Measurements from ENCODE around the gene ZSWIM7. TPM values are rescaled to one million over a fixed set of nuclear protein-coding genes. Genes with fewer than 3 reads are reported as not detected.

Gene ZSWIM7
- total RNA-seq, 2 experiments from 2014 or later = 27.2 to 33.2 TPM

DNA sequence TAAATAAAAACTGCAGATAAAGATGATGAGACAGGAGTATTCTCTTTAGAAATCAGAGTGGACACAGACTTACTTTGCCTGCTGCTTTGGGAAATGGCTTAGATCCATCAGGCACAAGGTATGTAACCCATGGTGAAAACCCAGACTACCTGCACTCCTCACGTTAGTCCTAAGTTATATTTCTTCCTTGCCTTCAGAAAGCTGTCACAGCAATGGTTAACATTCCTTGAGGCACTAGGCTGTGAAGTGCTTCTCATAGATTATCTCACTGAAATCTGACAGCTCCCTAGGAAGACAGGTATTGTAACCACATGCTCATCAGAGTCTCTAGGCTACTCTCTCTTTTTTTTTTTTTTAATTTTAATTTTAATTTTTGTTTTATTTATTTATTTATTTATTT, 20.9 kb downstream of the ZSWIM7 start:
- H3K4me2 ChIP-seq (ENCODE audit: low read length) = no peak overlapping the region
- intact Hi-C loops (cut with micrococcal nuclease; ENCODE audit: unreplicated experiment) = no loop called here
- H4K20me1 ChIP-seq (ENCODE audit: insufficient read depth, low read length) = no peaks in the 10 kb centered on the region
- H3K36me3 ChIP-seq (ENCODE audit: insufficient read depth, low read length) = peaks cover 45% of the 10 kb centered on the region
- no peak overlapping the region for H3K27ac ChIP-seq (ENCODE audit: low read depth, low read length, poor library complexity, severe bottlenecking)
- BruUV-seq (replicated peaks) = no TSS peak
- no peak overlapping the region for H2AFZ ChIP-seq (ENCODE audit: low read length)
- DNase-seq (ENCODE audit: low spot score) = no peak
- peaks cover 5% of the 10 kb centered on the region for H3K4me1 ChIP-seq (ENCODE audit: insufficient read depth, low read length, poor library complexity, severe bottlenecking)
- H3K9me3 ChIP-seq (ENCODE audit: low read length) = no peaks in the 10 kb centered on the region
- no peaks in the 10 kb centered on the region for H3K79me2 ChIP-seq (ENCODE audit: insufficient read depth, low read depth, low read length)
- POLR2A ChIA-PET = no interaction called here
- TF ChIP-seq EZH2phosphoT487 (IDR thresholded peaks at IDR 0.05; ENCODE audit: borderline replicate concordance, low read depth, low read length) = no peak
- TF ChIP-seq, protein P1, sequence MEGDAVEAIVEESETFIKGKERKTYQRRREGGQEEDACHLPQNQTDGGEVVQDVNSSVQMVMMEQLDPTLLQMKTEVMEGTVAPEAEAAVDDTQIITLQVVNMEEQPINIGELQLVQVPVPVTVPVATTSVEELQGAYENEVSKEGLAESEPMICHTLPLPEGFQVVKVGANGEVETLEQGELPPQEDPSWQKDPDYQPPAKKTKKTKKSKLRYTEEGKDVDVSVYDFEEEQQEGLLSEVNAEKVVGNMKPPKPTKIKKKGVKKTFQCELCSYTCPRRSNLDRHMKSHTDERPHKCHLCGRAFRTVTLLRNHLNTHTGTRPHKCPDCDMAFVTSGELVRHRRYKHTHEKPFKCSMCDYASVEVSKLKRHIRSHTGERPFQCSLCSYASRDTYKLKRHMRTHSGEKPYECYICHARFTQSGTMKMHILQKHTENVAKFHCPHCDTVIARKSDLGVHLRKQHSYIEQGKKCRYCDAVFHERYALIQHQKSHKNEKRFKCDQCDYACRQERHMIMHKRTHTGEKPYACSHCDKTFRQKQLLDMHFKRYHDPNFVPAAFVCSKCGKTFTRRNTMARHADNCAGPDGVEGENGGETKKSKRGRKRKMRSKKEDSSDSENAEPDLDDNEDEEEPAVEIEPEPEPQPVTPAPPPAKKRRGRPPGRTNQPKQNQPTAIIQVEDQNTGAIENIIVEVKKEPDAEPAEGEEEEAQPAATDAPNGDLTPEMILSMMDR (conservative IDR thresholded peaks at IDR 0.05; ENCODE audit: low read length) = no peak
- no peak overlapping the region for H3K4me3 ChIP-seq (ENCODE audit: low read depth, low read length, poor library complexity, severe bottlenecking)
- no peaks in the 10 kb centered on the region for H3K9me2 ChIP-seq (ENCODE audit: insufficient read depth, low read length)
- CTCF ChIA-PET (ENCODE audit: unreplicated experiment) = no interaction called here

DNA sequence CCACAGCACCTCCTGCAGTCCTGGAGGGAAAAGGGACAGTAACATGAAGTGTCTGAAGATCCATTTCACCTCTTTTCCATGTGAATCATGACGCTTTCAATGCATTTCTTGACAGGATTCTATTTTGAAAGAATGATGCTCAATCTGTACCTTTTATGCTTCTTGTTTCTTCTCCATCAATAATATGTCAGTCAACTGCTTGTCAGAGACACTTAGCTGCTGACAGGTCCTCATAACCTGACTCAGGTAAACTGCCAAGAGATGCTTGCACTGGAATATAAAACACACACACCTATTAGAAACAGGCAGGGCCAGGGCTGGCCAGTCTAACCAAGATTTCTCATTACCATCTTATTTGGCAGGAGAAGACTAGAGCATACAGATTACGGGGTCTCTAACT, 21.6 kb downstream of the ZSWIM7 start:
- TF ChIP-seq, protein P1 (conservative IDR thresholded peaks at IDR 0.05; ENCODE audit: low read length) = no peak
- no peak for TF ChIP-seq EZH2phosphoT487 (IDR thresholded peaks at IDR 0.05; ENCODE audit: borderline replicate concordance, low read depth, low read length)
- CTCF ChIA-PET (ENCODE audit: unreplicated experiment) = no interaction called here
- POLR2A ChIA-PET = no interaction called here

DNA sequence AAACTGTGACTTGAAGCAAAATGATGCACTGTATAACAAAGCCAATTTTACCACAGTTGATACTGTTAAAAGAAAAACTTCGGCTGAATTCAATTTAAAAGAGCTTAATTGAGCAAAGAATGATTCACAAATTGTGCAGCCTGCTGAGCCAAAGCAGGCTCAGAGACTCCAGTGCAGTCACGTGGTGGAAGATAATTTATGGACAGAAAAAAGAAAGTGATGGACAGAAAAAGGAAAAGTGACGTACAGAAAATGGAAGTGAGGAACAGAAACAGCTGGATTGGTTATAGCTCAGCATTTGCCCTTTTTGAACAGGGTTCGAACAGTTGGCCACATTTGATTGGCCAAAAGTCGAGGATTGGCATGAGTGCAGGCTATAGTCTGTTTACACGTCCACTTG, 25.7 kb downstream of the ZSWIM7 start:
- Histone ChIP-seq H3K36me3 (ENCODE audit: insufficient read depth, low read length) (peaks cover 14% of the 10 kb centered on the region), H3K9me3 (ENCODE audit: low read length) (no peaks in the 10 kb centered on the region), H2AFZ (ENCODE audit: low read length) (no peak overlapping the region), H3K4me1 (ENCODE audit: insufficient read depth, low read length, poor library complexity, severe bottlenecking) (no peaks in the 10 kb centered on the region), H3K27ac (ENCODE audit: low read depth, low read length, poor library complexity, severe bottlenecking) (no peak overlapping the region), H4K20me1 (ENCODE audit: insufficient read depth, low read length) (no peaks in the 10 kb centered on the region), H3K4me2 (ENCODE audit: low read length) (no peak overlapping the region), H3K9me2 (ENCODE audit: insufficient read depth, low read length) (no peaks in the 10 kb centered on the region), H3K4me3 (ENCODE audit: low read depth, low read length, poor library complexity, severe bottlenecking) (no peak overlapping the region), H3K79me2 (ENCODE audit: insufficient read depth, low read depth, low read length) (no peaks in the 10 kb centered on the region)
- intact Hi-C loops (cut with micrococcal nuclease; ENCODE audit: unreplicated experiment) = no loop called here
- BruUV-seq (replicated peaks) = no TSS peak
- CTCF ChIA-PET (ENCODE audit: unreplicated experiment) = no interaction called here
- POLR2A ChIA-PET = interaction anchor here (0.7 kb wide), 1 partner anchor 18 kb away, joined by 3 read pairs; no protein-coding TSS in a partner anchor
- DNase-seq (ENCODE audit: low spot score) = no peak
- TF ChIP-seq, protein P1 (conservative IDR thresholded peaks at IDR 0.05; ENCODE audit: low read length) = no peak
- no peak for TF ChIP-seq EZH2phosphoT487 (IDR thresholded peaks at IDR 0.05; ENCODE audit: borderline replicate concordance, low read depth, low read length)

More for the DNA sequence above, 21.6 kb downstream of the ZSWIM7 start:
- peaks cover 45% of the 10 kb centered on the region for H3K36me3 ChIP-seq (ENCODE audit: insufficient read depth, low read length)
- H3K4me2 ChIP-seq (ENCODE audit: low read length) = no peak overlapping the region
- no peaks in the 10 kb centered on the region for H4K20me1 ChIP-seq (ENCODE audit: insufficient read depth, low read length)
- intact Hi-C loops (cut with micrococcal nuclease; ENCODE audit: unreplicated experiment) = no loop called here
- H3K4me1 ChIP-seq (ENCODE audit: insufficient read depth, low read length, poor library complexity, severe bottlenecking) = peaks cover 5% of the 10 kb centered on the region
- no peak overlapping the region for H3K4me3 ChIP-seq (ENCODE audit: low read depth, low read length, poor library complexity, severe bottlenecking)
- no peak overlapping the region for H2AFZ ChIP-seq (ENCODE audit: low read length)
- no peaks in the 10 kb centered on the region for H3K9me3 ChIP-seq (ENCODE audit: low read length)
- no peaks in the 10 kb centered on the region for H3K9me2 ChIP-seq (ENCODE audit: insufficient read depth, low read length)
- no peaks in the 10 kb centered on the region for H3K79me2 ChIP-seq (ENCODE audit: insufficient read depth, low read depth, low read length)
- no peak overlapping the region for H3K27ac ChIP-seq (ENCODE audit: low read depth, low read length, poor library complexity, severe bottlenecking)
- no peak for DNase-seq (ENCODE audit: low spot score)
- no TSS peak for BruUV-seq (replicated peaks)
